PC-9 (cell line): ENCODE measurements around the gene MED7. TPM values are rescaled to one million over a fixed set of nuclear protein-coding genes. Genes with fewer than 3 reads are reported as not detected.

Source experiments
- BruUV-seq: library from RNA; stranded (reverse); fragments of 400-500 nt; replicated peaks from 2 replicates; lab custom pipeline; 2021; lab: Mats Ljungman, UMichigan
- CTCF ChIA-PET: fragments of 300-600 bp; sonication (Branson Sonifier 250); formaldehyde crosslinking; loops from one replicate; lab custom pipeline; 2022; ENCODE audit warnings: antibody characterized with exemption; lab: Charles Lee
- POLR2A ChIA-PET: fragments of 300-600 bp; sonication (Branson Sonifier 250); formaldehyde crosslinking; loops from one replicate; lab custom pipeline; 2022; ENCODE audit warnings: antibody characterized with exemption; ENCODE audit not compliant: unreplicated experiment; lab: Charles Lee
- DNase-seq, 2 experiments: peaks; one replicate each; pipeline versions ENCODE4 v3.0.0 to v3.0.0-alpha.2; 2015 to 2022; ENCODE audit warnings: mixed read lengths in 1 of 2
- H2AFZ ChIP-seq: fragments of 200-600 bp; sonication (generic); 2 replicates; pipeline ENCODE4 v1.8.1; 2017; ENCODE audit warnings: antibody characterized with exemption
- H3F3A ChIP-seq: fragments of 200-600 bp; sonication (generic); 2 replicates; pipeline ENCODE4 v1.8.1; 2017; ENCODE audit warnings: antibody characterized with exemption, mild to moderate bottlenecking, low read depth; ENCODE audit not compliant: insufficient read depth
- H3K27ac ChIP-seq: fragments of 200-600 bp; sonication (generic); 2 replicates; pipeline ENCODE4 v1.6.1; 2016; ENCODE audit warnings: mixed run types
- H3K27me3 ChIP-seq: fragments of 200-600 bp; sonication (generic); 2 replicates; pipeline ENCODE4 v1.6.1; 2016; ENCODE audit warnings: low read depth, mixed run types; ENCODE audit not compliant: insufficient read depth
- H3K36me3 ChIP-seq: fragments of 200-600 bp; sonication (generic); 2 replicates; pipeline ENCODE4 v1.6.1; 2016; ENCODE audit warnings: low read depth, mixed run types
- H3K4me1 ChIP-seq: fragments of 200-600 bp; sonication (generic); replicated peaks from 2 replicates; pipeline ENCODE4 v1.6.1; 2016; ENCODE audit warnings: mixed run types; ENCODE audit not compliant: insufficient read depth
- H3K4me2 ChIP-seq: fragments of 200-600 bp; sonication (generic); 2 replicates; pipeline ENCODE4 v1.6.1; 2017; ENCODE audit warnings: mixed run types
- H3K4me3 ChIP-seq: fragments of 200-600 bp; sonication (generic); 2 replicates; pipeline ENCODE4 v1.6.1; 2016; ENCODE audit warnings: mixed run types
- H3K79me2 ChIP-seq: fragments of 200-600 bp; sonication (generic); 2 replicates; pipeline ENCODE4 v1.6.1; 2017; ENCODE audit warnings: low read depth, mixed run types
- H3K9me2 ChIP-seq: fragments of 200-600 bp; sonication (generic); 2 replicates; pipeline ENCODE4 v1.8.1; 2017; ENCODE audit warnings: mild to moderate bottlenecking; ENCODE audit not compliant: insufficient read depth
- H3K9me3 ChIP-seq: fragments of 200-600 bp; sonication (generic); 2 replicates; pipeline ENCODE4 v1.8.1; 2016; ENCODE audit warnings: low read depth; ENCODE audit not compliant: insufficient read depth
- H4K20me1 ChIP-seq: fragments of 200-600 bp; sonication (generic); 2 replicates; pipeline ENCODE4 v1.8.1; 2017; ENCODE audit not compliant: insufficient read depth
- EZH2 ChIP-seq: fragments of 200-600 bp; sonication (generic); IDR thresholded peaks from 2 replicates; pipeline ENCODE4 v1.8.0; 2017; ENCODE audit warnings: antibody characterized with exemption, low read depth
- intact Hi-C: fragments of 100-400 bp; cut with micrococcal nuclease; formaldehyde crosslinking; loops from one replicate; pipeline ENCODE4 v1.10.0; 2022; ENCODE audit not compliant: unreplicated experiment
- total RNA-seq: library from RNA; stranded (reverse); gene quantifications from 2 replicates; pipeline ENCODE4 v1.2.3, GENCODE V29; 2021
- TF ChIP-seq, protein P1 (sequence below): fragments of 200-600 bp; sonication (generic); conservative IDR thresholded peaks from 2 replicates; pipeline ENCODE4 v1.6.1; 2017; ENCODE audit warnings: mixed run types, antibody characterized with exemption, mild to moderate bottlenecking, moderate library complexity

MED7 gene
- total RNA-seq, 1 experiment from 2014 or later, result 11.8 TPM

DNA sequence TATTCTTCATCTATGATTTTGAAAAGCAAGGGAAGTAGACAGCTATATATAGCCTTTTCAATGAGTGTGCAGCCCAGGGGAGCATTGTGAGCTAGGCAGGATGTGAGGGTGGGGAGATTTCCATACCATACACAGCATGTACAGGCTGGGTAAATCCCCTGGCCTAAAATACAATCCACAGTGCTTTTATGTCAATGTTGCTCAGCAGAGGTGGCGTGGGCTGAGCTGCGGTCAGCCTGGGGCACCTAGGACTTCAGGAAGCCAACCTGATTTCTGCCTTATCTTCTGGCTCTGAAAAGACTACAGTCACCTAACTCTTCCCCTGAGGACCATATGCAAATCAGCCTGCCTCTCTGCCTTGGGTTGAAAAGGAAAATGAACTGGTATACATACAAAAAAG is 29.7 kb upstream of the MED7 start:
- no TSS peak for BruUV-seq
- no peak for DNase-seq
- H3K36me3 ChIP-seq, result no peaks in the 10 kb centered on the region
- H3K9me2 ChIP-seq, result no peaks in the 10 kb centered on the region
- intact Hi-C loops, result no loop called here
- H2AFZ ChIP-seq, result no peak overlapping the region
- no peaks in the 10 kb centered on the region for H3K4me1 ChIP-seq
- H3K9me3 ChIP-seq, result no peaks in the 10 kb centered on the region
- H3K79me2 ChIP-seq, result no peaks in the 10 kb centered on the region
- H3F3A ChIP-seq, result no peaks in the 10 kb centered on the region
- H3K4me2 ChIP-seq, result no peak overlapping the region
- H3K4me3 ChIP-seq, result no peak overlapping the region
- TF ChIP-seq, protein P1, sequence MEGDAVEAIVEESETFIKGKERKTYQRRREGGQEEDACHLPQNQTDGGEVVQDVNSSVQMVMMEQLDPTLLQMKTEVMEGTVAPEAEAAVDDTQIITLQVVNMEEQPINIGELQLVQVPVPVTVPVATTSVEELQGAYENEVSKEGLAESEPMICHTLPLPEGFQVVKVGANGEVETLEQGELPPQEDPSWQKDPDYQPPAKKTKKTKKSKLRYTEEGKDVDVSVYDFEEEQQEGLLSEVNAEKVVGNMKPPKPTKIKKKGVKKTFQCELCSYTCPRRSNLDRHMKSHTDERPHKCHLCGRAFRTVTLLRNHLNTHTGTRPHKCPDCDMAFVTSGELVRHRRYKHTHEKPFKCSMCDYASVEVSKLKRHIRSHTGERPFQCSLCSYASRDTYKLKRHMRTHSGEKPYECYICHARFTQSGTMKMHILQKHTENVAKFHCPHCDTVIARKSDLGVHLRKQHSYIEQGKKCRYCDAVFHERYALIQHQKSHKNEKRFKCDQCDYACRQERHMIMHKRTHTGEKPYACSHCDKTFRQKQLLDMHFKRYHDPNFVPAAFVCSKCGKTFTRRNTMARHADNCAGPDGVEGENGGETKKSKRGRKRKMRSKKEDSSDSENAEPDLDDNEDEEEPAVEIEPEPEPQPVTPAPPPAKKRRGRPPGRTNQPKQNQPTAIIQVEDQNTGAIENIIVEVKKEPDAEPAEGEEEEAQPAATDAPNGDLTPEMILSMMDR, result no peak
- no peak for TF ChIP-seq EZH2
- no peaks in the 10 kb centered on the region for H4K20me1 ChIP-seq
- POLR2A ChIA-PET, result no interaction called here
- H3K27ac ChIP-seq, result no peak overlapping the region
- H3K27me3 ChIP-seq, result peaks cover 82% of the 10 kb centered on the region
- CTCF ChIA-PET, result no interaction called here

DNA sequence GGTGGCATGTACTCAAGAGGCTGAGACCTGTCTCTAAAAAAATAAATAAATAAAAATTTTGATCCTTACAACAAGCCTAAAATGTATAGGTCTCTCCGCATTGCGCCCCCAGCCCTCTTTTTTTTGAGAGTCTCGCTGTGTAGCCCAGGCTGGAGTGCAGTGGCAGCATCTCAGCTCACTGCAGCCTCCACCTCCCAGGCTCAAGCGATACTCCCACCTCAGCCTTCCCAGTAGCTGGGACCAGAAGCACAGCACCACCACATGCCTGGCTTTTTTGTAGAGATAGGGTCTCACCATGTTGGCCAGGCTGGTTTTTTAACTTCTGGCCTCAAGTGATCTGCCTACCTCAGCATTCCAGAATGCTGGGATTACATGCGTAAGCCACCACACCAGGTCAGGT is 25.6 kb upstream of the MED7 start:
- DNase-seq, result no peak
- no peaks in the 10 kb centered on the region for H3K9me2 ChIP-seq
- H3K4me2 ChIP-seq, result no peak overlapping the region
- peaks cover 85% of the 10 kb centered on the region for H3K27me3 ChIP-seq
- TF ChIP-seq, protein P1, result no peak
- no peak for TF ChIP-seq EZH2
- no peak overlapping the region for H3K27ac ChIP-seq
- no peaks in the 10 kb centered on the region for H3K36me3 ChIP-seq
- no peaks in the 10 kb centered on the region for H4K20me1 ChIP-seq
- ChIA-PET CTCF (no interaction called here), POLR2A (no interaction called here)
- H3K79me2 ChIP-seq, result no peaks in the 10 kb centered on the region
- H2AFZ ChIP-seq, result no peak overlapping the region
- H3K4me1 ChIP-seq, result no peaks in the 10 kb centered on the region
- intact Hi-C loops, result no loop called here
- no peaks in the 10 kb centered on the region for H3K9me3 ChIP-seq
- no peak overlapping the region for H3K4me3 ChIP-seq
- no TSS peak for BruUV-seq
- no peaks in the 10 kb centered on the region for H3F3A ChIP-seq

DNA sequence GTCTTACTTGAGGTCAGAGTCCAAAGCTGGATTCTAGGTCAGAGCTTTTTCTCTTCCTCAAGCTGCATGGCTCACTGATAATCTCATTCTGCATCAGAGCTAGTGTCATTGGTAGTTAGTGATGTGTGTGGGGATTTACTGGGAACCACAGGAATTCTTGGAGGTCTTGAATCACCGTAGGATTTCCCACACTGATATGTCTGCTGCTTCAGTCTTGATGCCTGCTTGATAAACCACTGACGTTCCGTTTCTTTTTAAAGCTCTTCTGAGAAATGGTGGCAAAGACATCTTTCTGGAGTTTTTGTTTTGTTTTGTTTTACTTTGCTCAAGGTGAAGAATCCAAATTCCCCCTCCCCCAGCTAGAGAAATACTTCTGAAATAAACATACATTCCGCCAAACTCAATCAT is 24.6 kb upstream of the MED7 start:
- H3K4me3 ChIP-seq, result no peak overlapping the region
- H3K27ac ChIP-seq, result no peak overlapping the region
- POLR2A ChIA-PET, result no interaction called here
- H3K4me1 ChIP-seq, result no peaks in the 10 kb centered on the region
- no TSS peak for BruUV-seq
- peaks cover 85% of the 10 kb centered on the region for H3K27me3 ChIP-seq
- no peaks in the 10 kb centered on the region for H4K20me1 ChIP-seq
- H3K36me3 ChIP-seq, result no peaks in the 10 kb centered on the region
- no peak overlapping the region for H3K4me2 ChIP-seq
- CTCF ChIA-PET, result no interaction called here
- DNase-seq, result no peak
- no peaks in the 10 kb centered on the region for H3K9me3 ChIP-seq
- H3K9me2 ChIP-seq, result no peaks in the 10 kb centered on the region
- H3K79me2 ChIP-seq, result no peaks in the 10 kb centered on the region
- H2AFZ ChIP-seq, result no peak overlapping the region
- intact Hi-C loops, result no loop called here
- no peaks in the 10 kb centered on the region for H3F3A ChIP-seq
- TF ChIP-seq, protein P1, result no peak
- TF ChIP-seq EZH2, result no peak
